NCI-H460 (cell line): ENCODE data around the gene PNPLA3. TPM values are rescaled to one million over a fixed set of nuclear protein-coding genes. Genes with fewer than 3 reads are reported as not detected.

ENCODE experiments used
- DNase-seq: peaks from one replicate; pipeline ENCODE4 v3.0.0-alpha.2; 2016; ENCODE audit warnings: low read depth; ENCODE audit errors: extremely low read depth
- total RNA-seq: library from RNA; depleted of rRNA; stranded (reverse); fragments of >200 nt; shearing (Covaris generic); gene quantifications from 2 replicates; pipeline ENCODE4 v1.2.3, GENCODE V29; 2014

The PNPLA3 gene
- total RNA-seq, 1 experiment from 2014 or later: 0.52 TPM

- DNase-seq: no peak
Observed at GRCh38 chr22:43955883-43956782, 32.5 kb downstream of the PNPLA3 start.

- DNase-seq: no peak
Observed at GRCh38 chr22:43956805-43957463, 33.3 kb downstream of the PNPLA3 start.

- no peak for DNase-seq
Observed at GRCh38 chr22:43957871-43958270, 34.3 kb downstream of the PNPLA3 start.

- DNase-seq: no peak
Observed at GRCh38 chr22:43964314-43964857, 40.8 kb downstream of the PNPLA3 start.

GRCh38 chr22:43967069-43967468 lies 43.5 kb downstream of the PNPLA3 start:
- DNase-seq: no peak

DNA sequence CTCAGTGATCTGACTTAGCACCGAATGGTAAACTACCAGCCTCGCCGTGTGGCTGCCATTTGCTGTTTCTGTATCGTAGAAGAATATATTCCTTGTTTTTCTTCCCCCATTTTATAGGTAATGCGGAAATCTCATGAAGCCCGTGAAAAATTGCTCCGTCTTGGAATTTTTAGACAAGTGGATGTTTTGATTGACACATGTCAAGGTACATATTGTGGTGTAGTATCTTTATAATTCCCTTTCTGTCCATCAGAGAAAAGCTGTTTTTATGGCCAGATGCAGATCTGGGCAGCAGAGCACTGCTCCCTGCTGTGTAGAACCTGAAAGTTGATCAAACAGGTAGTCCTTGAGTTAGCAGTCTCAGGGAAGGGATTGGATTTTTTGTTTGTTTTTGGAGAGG lies 45.0 kb downstream of the PNPLA3 start:
- DNase-seq: no peak

- no peak for DNase-seq
Observed at GRCh38 chr22:43969021-43969878, 45.6 kb downstream of the PNPLA3 start.

DNA sequence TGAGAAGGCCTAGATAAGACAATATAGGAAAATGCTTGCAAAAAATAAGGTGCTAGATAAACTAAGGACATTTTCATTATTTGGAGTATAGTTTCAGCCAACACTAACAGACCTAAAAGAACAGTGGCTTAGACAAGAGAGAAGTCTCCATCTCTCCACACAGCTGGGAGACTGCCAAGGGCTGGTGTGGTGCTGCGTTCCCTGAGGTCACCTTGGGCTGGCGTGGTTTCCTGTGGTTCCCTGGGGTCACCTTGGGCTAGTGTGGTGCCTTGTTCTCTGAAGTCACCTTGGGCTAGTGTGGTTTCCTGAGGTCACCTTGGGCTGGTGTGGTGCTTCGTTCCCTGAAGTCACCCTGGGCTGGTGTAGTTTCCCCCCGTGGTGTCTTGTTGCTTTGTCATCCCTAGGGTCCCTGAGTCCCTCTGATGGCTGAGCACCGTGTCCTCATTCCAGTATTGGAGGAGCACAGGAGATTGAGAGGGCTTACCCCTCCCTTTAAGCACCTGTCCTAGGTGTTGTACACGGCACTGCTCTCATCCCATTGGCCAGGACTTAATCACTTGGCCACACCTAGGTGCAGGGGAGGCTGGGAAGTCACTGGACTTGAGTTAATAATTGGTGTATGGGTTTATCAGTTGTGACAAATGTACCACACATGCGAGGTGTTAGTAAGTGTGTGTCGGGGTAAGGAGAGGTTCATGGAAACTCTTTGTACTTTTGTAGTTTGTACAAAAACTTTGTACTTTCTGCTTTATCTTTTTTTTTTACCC lies 46.6 kb downstream of the PNPLA3 start:
- DNase-seq: no peak

DNA sequence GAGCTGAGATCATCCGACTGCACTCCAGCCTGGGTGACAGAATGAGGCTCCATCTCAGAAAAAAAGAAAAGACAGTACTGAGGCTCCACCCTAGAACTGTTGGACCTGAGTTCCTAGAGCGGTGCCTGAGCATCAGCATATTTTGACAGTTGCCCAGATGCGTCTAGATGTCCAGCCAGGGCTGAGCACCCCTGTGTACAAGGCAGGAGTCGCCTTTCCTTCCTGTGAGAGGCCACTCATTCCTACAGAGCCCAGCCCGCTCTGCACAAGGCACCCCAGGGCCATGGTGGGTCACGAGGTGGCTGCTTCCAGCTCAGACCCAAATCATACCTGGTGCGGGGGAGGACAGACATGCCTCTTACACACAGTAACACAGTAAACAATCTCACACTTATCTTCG lies 47.5 kb downstream of the PNPLA3 start:
- no peak for DNase-seq

DNA sequence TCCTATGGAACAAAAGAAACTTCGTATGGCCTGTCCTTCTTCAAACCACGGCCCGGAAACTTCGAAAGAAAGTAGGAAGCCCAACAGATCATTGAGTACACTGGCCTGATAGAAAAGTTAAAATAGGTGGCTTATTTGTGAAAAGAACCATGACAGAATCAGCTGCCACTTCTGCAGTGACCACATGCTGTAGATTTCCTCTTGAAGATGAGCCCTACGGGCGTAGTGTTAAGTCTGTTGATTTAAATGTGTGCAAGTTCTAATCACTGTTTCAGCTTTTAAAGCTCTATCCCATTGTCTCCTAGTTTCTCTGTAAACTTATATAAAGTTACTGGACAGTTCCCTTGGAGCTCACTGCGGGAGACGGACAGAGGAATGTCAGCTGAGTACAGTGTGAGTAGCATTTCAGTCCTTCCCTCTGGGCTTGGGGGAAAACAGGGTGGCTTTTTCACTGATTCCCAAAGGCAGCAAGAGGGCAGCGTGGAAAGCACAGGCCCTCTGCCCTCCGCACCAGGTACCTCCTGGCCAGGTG lies 49.4 kb downstream of the PNPLA3 start:
- DNase-seq: no peak

GRCh38 chr22:43974028-43974545 lies 50.5 kb downstream of the PNPLA3 start:
- no peak for DNase-seq

DNA sequence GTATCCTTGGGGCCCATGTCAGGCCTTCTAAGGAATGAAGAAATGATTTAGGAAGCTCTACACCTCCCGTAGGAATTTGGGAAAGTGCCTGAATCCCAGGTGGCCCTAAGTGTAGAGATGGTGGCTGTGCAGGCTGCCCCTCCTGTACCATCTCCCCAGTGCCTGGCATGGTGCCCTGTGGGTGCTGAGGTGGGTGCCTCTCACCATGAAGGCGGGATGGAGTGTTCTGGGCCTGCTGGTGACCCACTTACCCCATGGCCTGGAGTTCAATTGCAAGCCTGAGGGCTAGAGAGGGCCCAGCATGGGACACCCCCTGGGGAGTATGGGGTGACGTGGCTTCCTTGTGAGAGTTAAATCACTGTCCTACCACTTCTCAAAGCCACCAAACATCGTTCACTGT lies 51.4 kb downstream of the PNPLA3 start:
- no peak for DNase-seq

DNA sequence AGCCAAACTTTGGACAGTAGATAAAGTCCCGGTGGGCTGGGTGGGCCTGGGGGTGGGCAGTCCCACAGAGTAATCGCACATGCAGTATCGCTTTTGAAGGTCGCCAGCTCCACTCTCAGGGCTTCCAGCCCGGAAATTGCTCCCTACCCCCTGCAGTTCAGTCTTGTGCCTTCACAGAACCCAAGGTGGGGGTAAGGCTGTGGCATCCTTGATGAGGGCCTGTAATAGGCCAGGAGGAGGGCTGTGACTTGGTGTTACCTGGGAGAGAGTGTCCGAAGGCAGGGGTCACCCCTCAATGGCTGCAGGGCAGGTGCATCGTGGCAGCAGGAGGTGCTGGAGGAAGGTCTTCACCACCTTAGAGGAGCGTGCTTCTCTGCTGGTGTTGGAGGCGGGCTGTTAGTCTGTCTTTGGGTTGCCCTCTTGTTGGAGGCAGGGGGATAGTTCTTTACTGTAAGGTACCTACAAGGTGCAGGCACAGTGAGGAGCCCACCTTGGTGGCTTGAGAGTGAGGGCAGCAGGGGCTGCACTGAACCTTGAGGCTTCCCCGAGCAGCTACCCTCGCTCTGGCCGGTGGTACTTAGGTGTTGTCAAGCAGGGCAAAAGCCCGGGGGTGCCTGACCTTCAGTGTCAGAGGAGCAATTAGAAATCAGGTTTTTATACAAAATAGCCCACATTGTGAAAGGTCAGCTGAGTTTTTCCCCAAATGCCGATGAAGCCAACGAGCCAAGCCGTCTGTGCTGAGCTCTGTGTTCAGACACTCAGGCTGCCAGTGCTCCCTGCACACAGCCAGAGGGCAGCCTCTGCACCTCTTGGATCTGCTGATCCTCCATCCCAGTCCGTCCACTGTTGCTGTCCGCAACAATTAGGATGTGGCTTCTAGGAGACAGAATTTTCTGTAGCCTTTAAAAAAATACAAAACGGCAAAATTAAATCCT lies 53.5 kb downstream of the PNPLA3 start:
- no peak for DNase-seq

- no peak for DNase-seq
Observed at GRCh38 chr22:43978558-43978957, 55.0 kb downstream of the PNPLA3 start.

GRCh38 chr22:43980579-43980978 lies 57.0 kb downstream of the PNPLA3 start:
- DNase-seq: no peak

- DNase-seq: no peak
Observed at GRCh38 chr22:43980996-43981395, 57.4 kb downstream of the PNPLA3 start.

GRCh38 chr22:43983808-43984207 lies 60.2 kb downstream of the PNPLA3 start:
- no peak for DNase-seq

DNA sequence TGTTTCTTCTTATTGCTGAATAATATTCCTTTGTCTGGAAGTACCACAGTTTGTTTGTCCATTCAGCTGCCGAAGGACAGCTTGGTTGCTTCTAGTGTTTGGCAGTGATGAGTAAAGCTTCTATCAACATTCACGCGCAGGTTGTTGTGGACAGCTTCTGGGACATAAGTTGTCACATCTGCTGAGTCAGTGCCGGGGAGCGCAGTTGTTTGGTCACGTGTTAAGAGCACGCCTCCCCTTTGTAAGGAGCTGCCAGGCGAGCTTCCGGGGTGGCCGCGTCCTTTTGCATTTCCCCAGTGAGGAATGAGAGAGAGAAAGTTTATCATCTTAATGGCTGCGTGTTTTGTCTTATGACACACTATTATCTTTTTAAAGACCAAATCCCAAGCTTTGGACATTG lies 61.9 kb downstream of the PNPLA3 start:
- peak; percentile 54 for DNase-seq
